GM12873 (cell line): ENCODE measurements around the gene CILP2.

Source experiments
- CTCF ChIP-seq: IDR thresholded peaks from 2 replicates; pipeline ENCODE4 v1.5.1; 2012; ENCODE audit warnings: low read depth, mild to moderate bottlenecking, moderate library complexity, low read length, control low read depth; ENCODE audit not compliant: insufficient read depth; ENCODE audit errors: missing control alignments

Gene CILP2

GRCh38 chr19:19568802-19569756, 31.0 kb downstream of the CILP2 start:
- no peak for TF ChIP-seq CTCF

- TF ChIP-seq CTCF: no peak
These were observed 32.5 kb downstream of the CILP2 start for GRCh38 chr19:19570571-19570970.

- no peak for TF ChIP-seq CTCF
These were observed 33.2 kb downstream of the CILP2 start for GRCh38 chr19:19571071-19571786.

- no peak for TF ChIP-seq CTCF
These were observed 37.3 kb downstream of the CILP2 start for GRCh38 chr19:19575411-19575810.

- TF ChIP-seq CTCF: no peak
These were observed 40.2 kb downstream of the CILP2 start for GRCh38 chr19:19578252-19578651.

- no peak for TF ChIP-seq CTCF
These were observed 41.7 kb downstream of the CILP2 start for GRCh38 chr19:19579533-19580361.
